Epithelial cell of umbilical artery (primary cell): ENCODE results near the gene ZNF777. TPM values are rescaled to one million over a fixed set of nuclear protein-coding genes. Genes with fewer than 3 reads are reported as not detected.

Source experiments
- total RNA-seq: library from RNA; depleted of rRNA; stranded (reverse); fragments of >200 nt; gene quantifications from 2 replicates; pipeline ENCODE4 v1.2.3, GENCODE V29; 2014

Gene ZNF777
- total RNA-seq = 2.9 and 3.3 TPM in 2 replicates

DNA sequence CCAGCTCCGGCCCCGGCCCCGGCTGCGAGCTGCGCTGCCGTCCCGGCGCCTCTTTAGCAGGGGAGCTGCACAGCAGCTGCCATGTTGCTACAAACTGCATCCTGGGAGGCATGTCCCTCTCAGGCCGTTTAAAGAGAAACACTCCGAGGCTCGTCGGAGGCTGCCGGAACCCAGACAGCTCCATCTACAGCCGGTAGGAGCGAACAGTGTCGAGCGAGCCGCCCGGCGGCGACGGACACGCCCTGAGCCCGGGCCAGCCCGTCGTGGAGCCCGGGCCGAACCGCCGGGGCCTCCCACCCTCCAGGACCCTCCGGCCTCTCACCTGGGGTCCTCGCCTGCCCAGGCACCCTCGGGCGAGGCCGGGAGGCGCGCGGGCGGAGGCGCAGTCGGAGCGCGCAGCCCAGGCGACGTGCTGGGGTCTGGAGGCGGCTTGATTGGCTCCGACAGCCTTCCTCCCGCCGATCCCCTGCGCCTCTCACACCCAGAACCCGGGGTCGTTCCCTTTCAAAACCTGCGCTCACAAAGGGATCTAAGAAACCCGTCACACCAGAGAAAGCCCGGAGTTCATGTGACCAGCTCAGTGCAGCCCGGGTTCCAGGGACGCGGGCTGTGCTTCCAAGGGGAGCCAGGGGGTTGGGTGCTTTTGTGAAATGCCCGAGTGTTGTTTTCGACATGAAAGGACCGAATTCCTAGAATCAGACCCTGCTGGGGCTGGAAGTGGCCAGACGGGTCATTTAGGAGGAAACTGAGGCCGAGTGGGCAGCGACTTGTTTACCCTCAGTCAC is at the start of gene ZNF777:
Gene ZNF777, minus strand, starts transcription at position 570 of the 785 bp plus-strand sequence. CDS start 5,040 bp downstream, outside the sequence.

GRCh38 chr7:149497467-149498261 is 36.8 kb upstream of the ZNF777 start, which contains the start of gene ZNF746:
TSS of gene ZNF746 (minus strand) at chr7:149497809. CDS start at chr7:149497536, 273 bp downstream.

Other genes starting within 250 kb of the ZNF777 start
- 3.3 and 4.9 TPM in 2 replicates for gene ZNF212, start 221.4 kb downstream of the ZNF777 start, total RNA-seq
- gene ZNF783, start 198.9 kb downstream of the ZNF777 start, total RNA-seq = 4.5 and 5.3 TPM in 2 replicates
- 14.6 and 19.6 TPM in 2 replicates for gene ZNF746, start 36.7 kb upstream of the ZNF777 start, total RNA-seq